Measurements from ENCODE around the gene CPA5.

Gene CPA5

GRCh38 chr7:130385600-130386066 is 41.0 kb downstream of the CPA5 start:
- H3K36me3 Mint-ChIP-seq (ENCODE audit: low read depth), result peaks cover 13% of the 10 kb centered on the region

GRCh38 chr7:130386876-130387275 is 42.3 kb downstream of the CPA5 start:
- peaks cover 11% of the 10 kb centered on the region for H3K9me3 Mint-ChIP-seq
- H3K36me3 Mint-ChIP-seq (ENCODE audit: low read depth), result peaks cover 13% of the 10 kb centered on the region
- TF ChIP-seq, protein P1, sequence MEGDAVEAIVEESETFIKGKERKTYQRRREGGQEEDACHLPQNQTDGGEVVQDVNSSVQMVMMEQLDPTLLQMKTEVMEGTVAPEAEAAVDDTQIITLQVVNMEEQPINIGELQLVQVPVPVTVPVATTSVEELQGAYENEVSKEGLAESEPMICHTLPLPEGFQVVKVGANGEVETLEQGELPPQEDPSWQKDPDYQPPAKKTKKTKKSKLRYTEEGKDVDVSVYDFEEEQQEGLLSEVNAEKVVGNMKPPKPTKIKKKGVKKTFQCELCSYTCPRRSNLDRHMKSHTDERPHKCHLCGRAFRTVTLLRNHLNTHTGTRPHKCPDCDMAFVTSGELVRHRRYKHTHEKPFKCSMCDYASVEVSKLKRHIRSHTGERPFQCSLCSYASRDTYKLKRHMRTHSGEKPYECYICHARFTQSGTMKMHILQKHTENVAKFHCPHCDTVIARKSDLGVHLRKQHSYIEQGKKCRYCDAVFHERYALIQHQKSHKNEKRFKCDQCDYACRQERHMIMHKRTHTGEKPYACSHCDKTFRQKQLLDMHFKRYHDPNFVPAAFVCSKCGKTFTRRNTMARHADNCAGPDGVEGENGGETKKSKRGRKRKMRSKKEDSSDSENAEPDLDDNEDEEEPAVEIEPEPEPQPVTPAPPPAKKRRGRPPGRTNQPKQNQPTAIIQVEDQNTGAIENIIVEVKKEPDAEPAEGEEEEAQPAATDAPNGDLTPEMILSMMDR (IDR thresholded peaks at IDR 0.05), result no peak
- no peaks in the 10 kb centered on the region for H3K27me3 Mint-ChIP-seq (ENCODE audit: low read depth, poor library complexity)
- H3K4me1 Mint-ChIP-seq, result peaks cover 32% of the 10 kb centered on the region
- peak overlapping the region; percentile 17 for H3K27ac Mint-ChIP-seq
- DNase-seq, result no peak
- H3K4me3 Mint-ChIP-seq, result no peak overlapping the region

More at GRCh38 chr7:130385600-130386066, 41.0 kb downstream of the CPA5 start:
- Mint-ChIP-seq H3K4me3 (no peak overlapping the region), H3K4me1 (peaks cover 42% of the 10 kb centered on the region), H3K27me3 (ENCODE audit: low read depth, poor library complexity) (no peaks in the 10 kb centered on the region), H3K9me3 (peaks cover 11% of the 10 kb centered on the region), H3K27ac (no peak overlapping the region)
- TF ChIP-seq, protein P1 (IDR thresholded peaks at IDR 0.05), result no peak
- no peak for DNase-seq

DNA sequence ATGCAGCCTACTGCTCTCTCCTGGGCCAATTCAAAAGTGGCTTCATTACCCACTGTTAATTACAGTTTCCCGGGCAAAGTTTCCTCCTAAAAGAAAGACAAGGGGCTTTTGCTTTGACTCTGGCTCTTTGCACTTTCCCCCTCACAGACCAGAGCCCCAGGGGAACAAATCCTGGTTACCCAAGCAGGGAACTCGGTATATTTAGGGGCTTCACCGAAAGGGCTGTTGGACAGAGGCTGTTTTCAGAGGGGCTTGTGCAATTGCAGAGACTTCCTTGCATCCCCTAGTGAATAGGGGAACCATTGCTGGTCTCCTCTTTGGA is 42.7 kb downstream of the CPA5 start:
- H3K4me1 Mint-ChIP-seq, result peaks cover 32% of the 10 kb centered on the region
- H3K27ac Mint-ChIP-seq, result no peak overlapping the region
- TF ChIP-seq, protein P1 (IDR thresholded peaks at IDR 0.05), result no peak

GRCh38 chr7:130387628-130388403 is 43.2 kb downstream of the CPA5 start:
- Mint-ChIP-seq H3K9me3 (peaks cover 11% of the 10 kb centered on the region), H3K4me3 (no peak overlapping the region), H3K27me3 (ENCODE audit: low read depth, poor library complexity) (no peaks in the 10 kb centered on the region), H3K36me3 (ENCODE audit: low read depth) (peaks cover 13% of the 10 kb centered on the region), H3K4me1 (peaks cover 37% of the 10 kb centered on the region), H3K27ac (no peak overlapping the region)
- DNase-seq, result no peak
- TF ChIP-seq, protein P1 (IDR thresholded peaks at IDR 0.05), result no peak

More for the DNA sequence above, 42.7 kb downstream of the CPA5 start:
- H3K36me3 Mint-ChIP-seq (ENCODE audit: low read depth), result peaks cover 13% of the 10 kb centered on the region
- peaks cover 11% of the 10 kb centered on the region for H3K9me3 Mint-ChIP-seq
- DNase-seq, result no peak
- H3K4me3 Mint-ChIP-seq, result no peak overlapping the region
- H3K27me3 Mint-ChIP-seq (ENCODE audit: low read depth, poor library complexity), result no peaks in the 10 kb centered on the region

- Mint-ChIP-seq H3K36me3 (ENCODE audit: low read depth) (peaks cover 13% of the 10 kb centered on the region), H3K27ac (no peak overlapping the region), H3K4me3 (peak overlapping the region; percentile 9), H3K27me3 (ENCODE audit: low read depth, poor library complexity) (no peaks in the 10 kb centered on the region), H3K9me3 (peaks cover 11% of the 10 kb centered on the region), H3K4me1 (peaks cover 45% of the 10 kb centered on the region)
- no peak for DNase-seq
- TF ChIP-seq, protein P1 (IDR thresholded peaks at IDR 0.05), result no peak
These were observed 44.1 kb downstream of the CPA5 start for GRCh38 chr7:130388671-130389070.

DNA sequence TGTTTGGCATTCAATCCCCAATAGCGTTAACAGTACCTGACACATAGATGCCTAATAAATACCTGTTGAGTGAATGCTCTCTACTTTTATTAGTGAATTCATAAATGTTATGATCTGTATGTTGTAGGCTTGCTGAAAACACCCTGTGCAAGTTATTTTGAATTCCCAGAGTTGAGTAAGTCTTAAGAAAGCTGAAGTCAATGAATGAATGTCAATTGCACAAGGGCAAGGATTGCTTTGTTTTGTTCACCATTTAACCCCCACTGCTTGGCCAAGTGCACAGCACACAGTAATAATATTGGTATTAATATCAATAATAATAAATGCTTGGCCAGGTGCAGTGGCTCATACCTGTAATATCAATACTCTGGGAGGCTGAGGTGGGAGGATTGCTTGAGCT is 45.9 kb downstream of the CPA5 start:
- DNase-seq, result no peak
- H3K36me3 Mint-ChIP-seq (ENCODE audit: low read depth), result peaks cover 13% of the 10 kb centered on the region
- TF ChIP-seq, protein P1 (IDR thresholded peaks at IDR 0.05), result no peak
- no peaks in the 10 kb centered on the region for H3K27me3 Mint-ChIP-seq (ENCODE audit: low read depth, poor library complexity)
- peaks cover 63% of the 10 kb centered on the region for H3K4me1 Mint-ChIP-seq
- no peak overlapping the region for H3K4me3 Mint-ChIP-seq
- H3K9me3 Mint-ChIP-seq, result peaks cover 11% of the 10 kb centered on the region
- no peak overlapping the region for H3K27ac Mint-ChIP-seq

All from nephron progenitor cell (in vitro differentiated cells).